ENCODE results near the gene TMCC2. TPM values are rescaled to one million over a fixed set of nuclear protein-coding genes. Genes with fewer than 3 reads are reported as not detected.

Gene TMCC2
- total RNA-seq, 1 donor from 2014 or later = 10.6 TPM

GRCh38 chr1:205246351-205247119, 18.8 kb downstream of the TMCC2 start:
- Mint-ChIP-seq H3K4me3 (ENCODE audit: unreplicated experiment) (no peak overlapping the region), H3K27me3 (ENCODE audit: low read depth, unreplicated experiment) (peaks cover 4% of the 10 kb centered on the region), H3K4me1 (ENCODE audit: low read depth, unreplicated experiment) (peaks cover 13% of the 10 kb centered on the region), H3K27ac (ENCODE audit: unreplicated experiment) (peak overlapping the region; percentile 1), H3K9me3 (ENCODE audit: unreplicated experiment) (no peaks in the 10 kb centered on the region), H3K36me3 (ENCODE audit: low read depth, unreplicated experiment) (peaks cover 9% of the 10 kb centered on the region)
- H4K20me1 ChIP-seq (ENCODE audit: insufficient read depth, low read length) = no peaks in the 10 kb centered on the region
- no peak overlapping the region for H3K9ac ChIP-seq (ENCODE audit: low read length)
- no peaks in the 10 kb centered on the region for H3K36me3 ChIP-seq (ENCODE audit: insufficient read depth, low read length)
- no peak for TF ChIP-seq EZH2 (IDR thresholded peaks at IDR 0.05; ENCODE audit: insufficient read depth, low read length)
- no peak for TF ChIP-seq CTCF (IDR thresholded peaks at IDR 0.05; ENCODE audit: insufficient read depth, low read depth, low read length)
- DNase-seq (ENCODE audit: low read depth) = no peak
- no peaks in the 10 kb centered on the region for H3K9me3 ChIP-seq (ENCODE audit: insufficient read depth, low read depth, low read length)
- no peaks in the 10 kb centered on the region for H3K27me3 ChIP-seq (ENCODE audit: insufficient read depth, low read length)
- no peak overlapping the region for H3K4me2 ChIP-seq (ENCODE audit: low read length)
- H3K4me1 ChIP-seq (ENCODE audit: insufficient read depth, low read length) = peaks cover 9% of the 10 kb centered on the region
- no peak overlapping the region for H3K27ac ChIP-seq (ENCODE audit: low read depth, low read length)
- H2AFZ ChIP-seq (ENCODE audit: low read depth, low read length) = no peak overlapping the region
- no peak overlapping the region for H3K4me3 ChIP-seq (ENCODE audit: insufficient read depth, low read depth, low read length)
- no peak for FAIRE-seq
- no peaks in the 10 kb centered on the region for H3K79me2 ChIP-seq (ENCODE audit: insufficient read depth, low read length)

- peaks cover 7% of the 10 kb centered on the region for H3K36me3 Mint-ChIP-seq (ENCODE audit: low read depth, unreplicated experiment)
- no peaks in the 10 kb centered on the region for H3K9me3 Mint-ChIP-seq (ENCODE audit: unreplicated experiment)
- H3K27ac Mint-ChIP-seq (ENCODE audit: unreplicated experiment) = no peak overlapping the region
- no peak for FAIRE-seq
- no peak overlapping the region for H3K4me3 ChIP-seq (ENCODE audit: insufficient read depth, low read depth, low read length)
- no peaks in the 10 kb centered on the region for H3K79me2 ChIP-seq (ENCODE audit: insufficient read depth, low read length)
- H3K9me3 ChIP-seq (ENCODE audit: insufficient read depth, low read depth, low read length) = no peaks in the 10 kb centered on the region
- H3K9ac ChIP-seq (ENCODE audit: low read length) = no peak overlapping the region
- H3K4me3 Mint-ChIP-seq (ENCODE audit: unreplicated experiment) = no peak overlapping the region
- H3K36me3 ChIP-seq (ENCODE audit: insufficient read depth, low read length) = no peaks in the 10 kb centered on the region
- H3K27ac ChIP-seq (ENCODE audit: low read depth, low read length) = no peak overlapping the region
- peaks cover 13% of the 10 kb centered on the region for H3K4me1 Mint-ChIP-seq (ENCODE audit: low read depth, unreplicated experiment)
- peaks cover 4% of the 10 kb centered on the region for H3K27me3 Mint-ChIP-seq (ENCODE audit: low read depth, unreplicated experiment)
- no peak for DNase-seq (ENCODE audit: low read depth)
- no peak overlapping the region for H2AFZ ChIP-seq (ENCODE audit: low read depth, low read length)
- peaks cover 9% of the 10 kb centered on the region for H3K4me1 ChIP-seq (ENCODE audit: insufficient read depth, low read length)
- no peaks in the 10 kb centered on the region for H4K20me1 ChIP-seq (ENCODE audit: insufficient read depth, low read length)
- TF ChIP-seq CTCF (IDR thresholded peaks at IDR 0.05; ENCODE audit: insufficient read depth, low read depth, low read length) (no peak), EZH2 (IDR thresholded peaks at IDR 0.05; ENCODE audit: insufficient read depth, low read length) (no peak)
- H3K4me2 ChIP-seq (ENCODE audit: low read length) = no peak overlapping the region
- H3K27me3 ChIP-seq (ENCODE audit: insufficient read depth, low read length) = no peaks in the 10 kb centered on the region
Observed at GRCh38 chr1:205247130-205247921, 19.6 kb downstream of the TMCC2 start.

All from astrocyte (in vitro differentiated cells and primary cell).